Measurements from ENCODE around the gene NFATC2IP.
"Not testable (repeated sequence)": the region's sequence is repeated elsewhere in the genome, so short reads cannot be mapped to it uniquely, and the experiment has no call there.

NFATC2IP gene

GRCh38 chr16:28998837-28999236, 48.1 kb downstream of the NFATC2IP start:
- no peak for DNase-seq (ENCODE audit: low read depth)

GRCh38 chr16:28999577-28999976, 48.8 kb downstream of the NFATC2IP start:
- no peak for DNase-seq (ENCODE audit: low read depth)

DNA sequence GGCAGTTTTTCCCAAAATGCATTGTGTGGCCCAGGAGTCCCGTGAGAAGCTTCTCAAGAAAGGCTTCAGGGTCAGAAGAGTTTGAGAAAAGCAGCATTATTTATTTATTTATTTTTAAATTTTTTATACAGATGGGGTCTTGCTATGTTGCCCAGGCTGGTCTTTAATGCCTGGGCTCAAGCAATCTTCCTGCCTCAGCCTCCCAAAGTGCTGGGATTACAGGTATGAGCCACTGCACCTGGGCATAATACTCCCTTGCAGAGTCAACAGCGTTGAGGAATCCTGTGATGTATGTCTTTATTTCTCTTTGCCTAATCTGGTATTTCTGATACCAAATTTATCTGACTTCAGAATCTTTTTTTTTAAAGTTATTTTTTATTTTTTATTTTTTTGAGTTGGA, 49.3 kb downstream of the NFATC2IP start:
- no peak for DNase-seq (ENCODE audit: low read depth)

DNA sequence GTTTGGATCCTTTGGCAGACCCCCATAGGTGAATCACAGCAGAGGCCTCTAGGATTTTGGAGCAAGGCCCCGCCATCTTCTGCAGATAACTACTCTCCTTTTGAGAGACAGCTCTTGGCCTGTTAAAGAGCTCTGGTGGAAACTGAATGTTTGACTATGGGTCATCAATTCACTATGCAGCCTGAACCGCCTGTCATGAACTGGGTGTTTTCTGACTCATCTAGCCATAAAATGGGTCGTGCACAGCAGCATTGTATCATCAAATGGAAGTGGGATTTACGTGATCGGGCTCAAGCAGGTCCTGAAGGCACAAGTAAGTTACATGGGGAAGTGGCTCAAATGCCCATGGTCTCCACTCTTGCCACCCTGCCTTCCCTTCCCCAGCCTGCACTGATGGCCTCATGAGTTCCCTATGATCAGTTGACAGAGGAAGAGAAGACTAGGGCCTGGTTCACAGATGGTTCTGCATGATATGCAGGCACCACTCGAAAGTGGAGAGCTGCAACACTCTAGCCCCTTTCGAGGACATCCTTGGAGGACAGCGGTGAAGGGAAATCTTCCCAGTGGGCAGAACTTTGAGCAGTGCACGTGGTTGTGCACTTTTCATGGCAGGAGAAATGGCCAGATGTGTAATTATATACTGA, 53.9 kb downstream of the NFATC2IP start:
- DNase-seq (ENCODE audit: low read depth): not testable (repeated sequence)

- DNase-seq (ENCODE audit: low read depth): peak; percentile 52
Measured at GRCh38 chr16:29007730-29008593, 57.2 kb downstream of the NFATC2IP start.

- no peak for DNase-seq (ENCODE audit: low read depth)
Measured at GRCh38 chr16:29009050-29009837, 58.5 kb downstream of the NFATC2IP start.

DNA sequence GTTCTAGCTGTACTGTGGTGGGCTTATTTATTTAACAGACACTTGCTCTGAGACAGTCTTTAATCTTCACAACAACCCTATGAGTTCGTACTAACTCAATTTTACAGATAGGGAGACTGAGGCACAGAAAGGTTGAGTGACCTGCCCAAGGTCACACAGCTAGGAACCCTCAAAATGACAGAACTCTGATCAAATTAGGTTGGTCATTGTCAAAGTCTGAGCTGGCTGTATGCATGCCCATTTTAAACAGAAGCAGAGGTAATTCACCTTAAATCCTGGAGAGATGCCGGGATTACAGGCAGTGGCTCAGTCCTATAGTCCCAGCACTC, 59.1 kb downstream of the NFATC2IP start:
- no peak for DNase-seq (ENCODE audit: low read depth)

DNA sequence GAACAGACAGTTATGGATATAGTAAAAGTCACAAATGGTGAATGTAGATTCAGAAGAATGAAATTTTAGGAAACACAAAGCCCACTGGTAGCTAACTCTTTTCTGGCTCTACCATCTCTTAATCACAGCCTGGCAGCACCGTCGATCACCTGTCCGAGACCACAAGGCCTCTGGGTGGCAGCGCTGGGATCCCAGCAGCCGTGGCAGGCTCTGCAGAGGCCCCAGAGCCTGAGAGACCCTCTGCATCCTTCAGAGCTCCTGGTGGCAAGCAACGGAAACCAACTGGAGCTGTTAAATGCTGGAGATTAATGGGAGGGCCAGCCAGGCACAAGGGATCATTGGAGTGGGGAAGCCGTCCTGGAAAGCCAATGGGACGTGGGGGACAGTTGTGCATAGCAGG, 60.4 kb downstream of the NFATC2IP start:
- DNase-seq (ENCODE audit: low read depth): no peak

GRCh38 chr16:29011851-29012250, 61.1 kb downstream of the NFATC2IP start:
- DNase-seq (ENCODE audit: low read depth): no peak

DNA sequence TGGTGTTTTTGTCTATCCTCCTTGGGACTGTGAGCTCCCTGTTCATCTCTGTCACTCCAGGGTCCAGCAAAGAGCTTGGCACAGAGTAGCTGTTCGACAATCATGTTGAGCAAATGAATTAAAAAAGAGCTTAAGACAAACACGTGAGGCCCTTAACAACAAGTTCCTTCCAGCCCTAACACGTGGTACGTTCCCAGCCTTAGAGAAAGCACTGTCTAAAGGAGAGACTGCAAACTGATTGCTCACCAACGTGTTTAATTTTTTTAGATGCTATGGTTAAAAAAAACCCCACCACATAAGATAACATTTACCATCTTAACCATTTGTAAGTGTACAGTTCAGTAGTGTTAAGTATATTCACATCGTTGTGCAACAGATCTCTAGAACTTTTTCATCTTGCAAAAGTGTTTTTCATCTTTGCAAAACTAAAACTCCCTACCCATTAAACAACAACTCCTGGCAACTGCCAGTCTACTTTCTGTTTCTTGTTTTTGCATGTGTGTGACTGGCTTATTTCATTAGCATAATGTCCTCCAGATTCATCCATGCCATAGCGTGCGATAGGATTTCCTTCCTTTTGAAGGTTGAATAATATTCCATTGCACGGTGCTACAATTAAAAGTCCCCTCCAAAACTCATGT, 62.3 kb downstream of the NFATC2IP start:
- DNase-seq (ENCODE audit: low read depth): no peak

GRCh38 chr16:29014561-29015069, 63.9 kb downstream of the NFATC2IP start:
- no peak for DNase-seq (ENCODE audit: low read depth)
